SK-N-SH treated with all-trans-retinoic acid at 6 μM for 48 hours (cell line): ENCODE measurements around the gene LMCD1.

Experiments
- ATAC-seq: fragments of 200-7000 bp; cut with Tn5 transposase; 3 replicates; pipeline ENCODE4 v1.9.1; 2020; ENCODE audit warnings: mild to moderate bottlenecking, moderate library complexity
- ARNTL ChIP-seq: fragments of 450-650 bp; formaldehyde crosslinking; IDR thresholded peaks from 2 replicates; pipeline ENCODE4 v1.5.0; 2020; ENCODE audit warnings: low read depth, mild to moderate bottlenecking, moderate library complexity, borderline replicate concordance
- CSDC2 ChIP-seq: fragments of 250-450 bp; sonication (Bioruptor Pico); IDR thresholded peaks from 2 replicates; pipeline ENCODE4 v1.5.0; 2020; ENCODE audit warnings: mild to moderate bottlenecking, moderate library complexity
- ESRRG ChIP-seq: fragments of 250-450 bp; sonication (Bioruptor Pico); IDR thresholded peaks from 2 replicates; pipeline ENCODE4 v1.6.1; 2021; ENCODE audit warnings: mild to moderate bottlenecking
- GLIS3 ChIP-seq: fragments of 250-450 bp; sonication (Bioruptor Pico); IDR thresholded peaks from 2 replicates; pipeline ENCODE4 v1.5.0; 2020; ENCODE audit warnings: mild to moderate bottlenecking, moderate library complexity
- ISL1 ChIP-seq: fragments of 250-450 bp; sonication (Bioruptor Pico); IDR thresholded peaks from 2 replicates; pipeline ENCODE4 v2.1.2; 2022; ENCODE audit warnings: mild to moderate bottlenecking, moderate library complexity
- OSR1 ChIP-seq: fragments of 250-450 bp; sonication (Bioruptor Pico); IDR thresholded peaks from 2 replicates; pipeline ENCODE4 v1.8.0; 2022; ENCODE audit warnings: moderate library complexity, mild to moderate bottlenecking, inconsistent platforms
- PPARA ChIP-seq: fragments of 250-450 bp; sonication (Bioruptor Pico); IDR thresholded peaks from 2 replicates; pipeline ENCODE4 v1.5.0; 2020; ENCODE audit warnings: mild to moderate bottlenecking, borderline replicate concordance
- RARB ChIP-seq: fragments of 250-450 bp; sonication (Bioruptor Pico); IDR thresholded peaks from 2 replicates; pipeline ENCODE4 v1.8.0; 2021; ENCODE audit warnings: mild to moderate bottlenecking, moderate library complexity
- SNAI2 ChIP-seq: fragments of 250-450 bp; sonication (Bioruptor Pico); IDR thresholded peaks from 2 replicates; pipeline ENCODE4 v1.5.0; 2020; ENCODE audit warnings: mild to moderate bottlenecking, moderate library complexity
- TSHZ2 ChIP-seq: fragments of 250-450 bp; sonication (Bioruptor Pico); IDR thresholded peaks from 2 replicates; pipeline ENCODE4 v1.5.0; 2020; ENCODE audit warnings: mild to moderate bottlenecking, moderate library complexity
- ZC3H10 ChIP-seq: fragments of 250-450 bp; sonication (Bioruptor Pico); IDR thresholded peaks from 2 replicates; pipeline ENCODE4 v1.5.1; 2021; ENCODE audit warnings: mild to moderate bottlenecking, moderate library complexity
- ZFP3 ChIP-seq: fragments of 250-450 bp; sonication (Bioruptor Pico); IDR thresholded peaks from 2 replicates; pipeline ENCODE4 v1.5.0; 2020; ENCODE audit warnings: mild to moderate bottlenecking, moderate library complexity
- ZFP30 ChIP-seq: fragments of 450-650 bp; formaldehyde crosslinking; IDR thresholded peaks from 2 replicates; pipeline ENCODE4 v1.5.0; 2022; ENCODE audit warnings: mild to moderate bottlenecking, moderate library complexity
- ZNF70 ChIP-seq: fragments of 450-650 bp; formaldehyde crosslinking; IDR thresholded peaks from 2 replicates; pipeline ENCODE4 v1.5.0; 2020; ENCODE audit warnings: mild to moderate bottlenecking, moderate library complexity
- ZNF8 ChIP-seq: fragments of 450-650 bp; formaldehyde crosslinking; IDR thresholded peaks from 2 replicates; pipeline ENCODE4 v1.5.0; 2020; ENCODE audit warnings: mild to moderate bottlenecking, moderate library complexity
- TF ChIP-seq, protein P1 (sequence below): fragments of 250-450 bp; sonication (Bioruptor Pico); IDR thresholded peaks from 2 replicates; pipeline ENCODE4 v1.8.0; 2021; ENCODE audit warnings: low read depth, mild to moderate bottlenecking, moderate library complexity, borderline replicate concordance
- TF ChIP-seq, protein P2 (sequence below): fragments of 250-450 bp; sonication (Bioruptor Pico); IDR thresholded peaks from 2 replicates; pipeline ENCODE4 v1.5.1; 2021; ENCODE audit warnings: mild to moderate bottlenecking, moderate library complexity
- TF ChIP-seq, protein P3 (sequence below): fragments of 250-450 bp; sonication (Bioruptor Pico); IDR thresholded peaks from 2 replicates; pipeline ENCODE4 v1.5.1; 2020; ENCODE audit warnings: low read depth, mild to moderate bottlenecking, moderate library complexity
- TF ChIP-seq, protein P4 (sequence below): fragments of 250-450 bp; sonication (Bioruptor Pico); IDR thresholded peaks from 2 replicates; pipeline ENCODE4 v1.8.0; 2020; ENCODE audit warnings: mild to moderate bottlenecking, moderate library complexity, borderline replicate concordance

The LMCD1 gene

DNA sequence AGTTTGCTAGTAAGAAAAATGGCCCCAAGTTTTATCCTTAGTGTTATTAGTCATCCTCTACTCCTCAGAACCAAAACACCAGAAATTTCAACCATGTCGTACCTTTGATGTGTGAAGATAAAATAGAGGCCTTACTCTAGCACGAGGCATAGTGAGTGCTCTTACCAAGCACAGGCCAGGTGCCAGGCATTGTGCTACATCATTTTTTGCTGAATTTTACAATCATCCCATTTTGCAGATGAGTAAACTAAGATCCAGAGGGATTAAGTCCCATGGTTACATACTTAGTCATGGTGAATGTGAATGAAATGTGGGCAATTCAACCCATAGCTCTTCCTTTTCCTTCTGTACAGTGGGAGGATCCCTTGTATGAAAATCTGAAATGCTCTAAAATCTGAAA lies 15.2 kb downstream of the LMCD1 start:
- no peak for ATAC-seq
- TF ChIP-seq SNAI2: no peak
- TF ChIP-seq OSR1: no peak
- no peak for TF ChIP-seq ARNTL (CRISPR knock-in tag)
- no peak for TF ChIP-seq ISL1 (CRISPR knock-in tag)
- TF ChIP-seq, protein P1, sequence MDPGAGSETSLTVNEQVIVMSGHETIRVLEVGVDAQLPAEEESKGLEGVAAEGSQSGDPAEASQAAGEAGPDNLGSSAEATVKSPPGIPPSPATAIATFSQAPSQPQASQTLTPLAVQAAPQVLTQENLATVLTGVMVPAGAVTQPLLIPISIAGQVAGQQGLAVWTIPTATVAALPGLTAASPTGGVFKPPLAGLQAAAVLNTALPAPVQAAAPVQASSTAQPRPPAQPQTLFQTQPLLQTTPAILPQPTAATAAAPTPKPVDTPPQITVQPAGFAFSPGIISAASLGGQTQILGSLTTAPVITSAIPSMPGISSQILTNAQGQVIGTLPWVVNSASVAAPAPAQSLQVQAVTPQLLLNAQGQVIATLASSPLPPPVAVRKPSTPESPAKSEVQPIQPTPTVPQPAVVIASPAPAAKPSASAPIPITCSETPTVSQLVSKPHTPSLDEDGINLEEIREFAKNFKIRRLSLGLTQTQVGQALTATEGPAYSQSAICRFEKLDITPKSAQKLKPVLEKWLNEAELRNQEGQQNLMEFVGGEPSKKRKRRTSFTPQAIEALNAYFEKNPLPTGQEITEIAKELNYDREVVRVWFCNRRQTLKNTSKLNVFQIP (CRISPR knock-in tag): no peak
- TF ChIP-seq ZFP3: no peak
- no peak for TF ChIP-seq RARB (CRISPR knock-in tag)
- TF ChIP-seq, protein P2, sequence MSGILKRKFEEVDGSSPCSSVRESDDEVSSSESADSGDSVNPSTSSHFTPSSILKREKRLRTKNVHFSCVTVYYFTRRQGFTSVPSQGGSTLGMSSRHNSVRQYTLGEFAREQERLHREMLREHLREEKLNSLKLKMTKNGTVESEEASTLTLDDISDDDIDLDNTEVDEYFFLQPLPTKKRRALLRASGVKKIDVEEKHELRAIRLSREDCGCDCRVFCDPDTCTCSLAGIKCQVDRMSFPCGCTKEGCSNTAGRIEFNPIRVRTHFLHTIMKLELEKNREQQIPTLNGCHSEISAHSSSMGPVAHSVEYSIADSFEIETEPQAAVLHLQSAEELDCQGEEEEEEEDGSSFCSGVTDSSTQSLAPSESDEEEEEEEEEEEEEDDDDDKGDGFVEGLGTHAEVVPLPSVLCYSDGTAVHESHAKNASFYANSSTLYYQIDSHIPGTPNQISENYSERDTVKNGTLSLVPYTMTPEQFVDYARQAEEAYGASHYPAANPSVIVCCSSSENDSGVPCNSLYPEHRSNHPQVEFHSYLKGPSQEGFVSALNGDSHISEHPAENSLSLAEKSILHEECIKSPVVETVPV (CRISPR knock-in tag): no peak
- no peak for TF ChIP-seq TSHZ2 (CRISPR knock-in tag)
- TF ChIP-seq, protein P3, sequence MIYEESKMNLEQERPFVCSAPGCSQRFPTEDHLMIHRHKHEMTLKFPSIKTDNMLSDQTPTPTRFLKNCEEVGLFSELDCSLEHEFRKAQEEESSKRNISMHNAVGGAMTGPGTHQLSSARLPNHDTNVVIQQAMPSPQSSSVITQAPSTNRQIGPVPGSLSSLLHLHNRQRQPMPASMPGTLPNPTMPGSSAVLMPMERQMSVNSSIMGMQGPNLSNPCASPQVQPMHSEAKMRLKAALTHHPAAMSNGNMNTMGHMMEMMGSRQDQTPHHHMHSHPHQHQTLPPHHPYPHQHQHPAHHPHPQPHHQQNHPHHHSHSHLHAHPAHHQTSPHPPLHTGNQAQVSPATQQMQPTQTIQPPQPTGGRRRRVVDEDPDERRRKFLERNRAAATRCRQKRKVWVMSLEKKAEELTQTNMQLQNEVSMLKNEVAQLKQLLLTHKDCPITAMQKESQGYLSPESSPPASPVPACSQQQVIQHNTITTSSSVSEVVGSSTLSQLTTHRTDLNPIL: no peak

DNA sequence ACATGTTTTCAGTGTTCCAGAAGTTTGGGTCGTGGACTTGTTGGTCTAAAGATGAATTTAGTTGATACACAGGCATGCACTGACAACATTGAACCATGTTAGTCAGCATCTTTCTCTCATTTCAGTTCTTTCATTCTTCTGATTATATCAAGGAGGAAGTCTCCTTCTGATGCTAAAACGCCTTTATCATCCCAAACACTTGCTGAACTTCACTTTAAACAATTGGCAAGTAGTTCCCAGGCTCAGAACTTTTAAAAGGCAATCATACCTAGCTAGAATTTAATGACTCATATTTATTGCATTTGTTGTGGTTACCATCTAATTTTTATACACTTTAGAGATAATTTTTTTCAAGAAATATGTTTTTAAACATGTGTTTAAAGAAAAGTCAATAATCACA lies 15.9 kb downstream of the LMCD1 start:
- ATAC-seq: no peak
- no peak for TF ChIP-seq TSHZ2 (CRISPR knock-in tag)
- TF ChIP-seq, protein P3: no peak
- no peak for TF ChIP-seq ZC3H10 (CRISPR knock-in tag)
- no peak for TF ChIP-seq ISL1 (CRISPR knock-in tag)
- TF ChIP-seq, protein P4, sequence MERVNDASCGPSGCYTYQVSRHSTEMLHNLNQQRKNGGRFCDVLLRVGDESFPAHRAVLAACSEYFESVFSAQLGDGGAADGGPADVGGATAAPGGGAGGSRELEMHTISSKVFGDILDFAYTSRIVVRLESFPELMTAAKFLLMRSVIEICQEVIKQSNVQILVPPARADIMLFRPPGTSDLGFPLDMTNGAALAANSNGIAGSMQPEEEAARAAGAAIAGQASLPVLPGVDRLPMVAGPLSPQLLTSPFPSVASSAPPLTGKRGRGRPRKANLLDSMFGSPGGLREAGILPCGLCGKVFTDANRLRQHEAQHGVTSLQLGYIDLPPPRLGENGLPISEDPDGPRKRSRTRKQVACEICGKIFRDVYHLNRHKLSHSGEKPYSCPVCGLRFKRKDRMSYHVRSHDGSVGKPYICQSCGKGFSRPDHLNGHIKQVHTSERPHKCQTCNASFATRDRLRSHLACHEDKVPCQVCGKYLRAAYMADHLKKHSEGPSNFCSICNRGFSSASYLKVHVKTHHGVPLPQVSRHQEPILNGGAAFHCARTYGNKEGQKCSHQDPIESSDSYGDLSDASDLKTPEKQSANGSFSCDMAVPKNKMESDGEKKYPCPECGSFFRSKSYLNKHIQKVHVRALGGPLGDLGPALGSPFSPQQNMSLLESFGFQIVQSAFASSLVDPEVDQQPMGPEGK: no peak
- TF ChIP-seq ZNF8 (CRISPR knock-in tag): no peak
- TF ChIP-seq, protein P2 (CRISPR knock-in tag): no peak
- TF ChIP-seq ZFP3: no peak
- TF ChIP-seq ZFP30 (CRISPR knock-in tag): no peak
- no peak for TF ChIP-seq GLIS3
- TF ChIP-seq ZNF70 (CRISPR knock-in tag): no peak
- no peak for TF ChIP-seq CSDC2 (CRISPR knock-in tag)
- no peak for TF ChIP-seq ESRRG (CRISPR knock-in tag)
- no peak for TF ChIP-seq RARB (CRISPR knock-in tag)
- TF ChIP-seq PPARA (CRISPR knock-in tag): no peak
